SU-DHL-6 (cell line): Measurements from ENCODE around the gene NCAM2.

ENCODE experiments used
- H2AFZ ChIP-seq: fragments of 200-600 bp; sonication (generic); 2 replicates; pipeline ENCODE4 v1.6.1; 2014; ENCODE audit warnings: low read depth, mild to moderate bottlenecking, moderate library complexity, mixed read lengths, antibody characterized with exemption, low read length; ENCODE audit not compliant: severe bottlenecking
- H3F3A ChIP-seq: fragments of 200-600 bp; shearing (Covaris generic); 2 replicates; pipeline ENCODE4 v1.6.0; 2016; ENCODE audit warnings: antibody characterized with exemption, mild to moderate bottlenecking; ENCODE audit not compliant: insufficient read depth
- H3K27ac ChIP-seq: fragments of 200-600 bp; sonication (generic); 2 replicates; pipeline ENCODE4 v1.5.1; 2016; ENCODE audit warnings: low read depth, mild to moderate bottlenecking, low read length, moderate library complexity, mixed read lengths
- H3K27me3 ChIP-seq: fragments of 200-600 bp; sonication (generic), shearing (Covaris generic); 2 replicates; pipeline ENCODE4 v1.6.0; 2014; ENCODE audit warnings: mild to moderate bottlenecking, low read length
- H3K36me3 ChIP-seq: fragments of 200-600 bp; sonication (generic); 2 replicates; pipeline ENCODE4 v1.6.1; 2014; ENCODE audit warnings: mild to moderate bottlenecking, low read length, mixed read lengths
- H3K4me2 ChIP-seq: fragments of 300-600, 200-600 bp; shearing (Covaris generic), sonication (generic); 2 replicates; pipeline ENCODE4 v1.6.0; 2014; ENCODE audit warnings: low read length, low read depth, mild to moderate bottlenecking; ENCODE audit not compliant: poor library complexity, severe bottlenecking
- H3K4me3 ChIP-seq: fragments of 200-600 bp; sonication (generic); 2 replicates; pipeline ENCODE4 v1.5.1; 2014; ENCODE audit warnings: antibody characterized with exemption, low read length, mild to moderate bottlenecking, mixed read lengths; ENCODE audit not compliant: insufficient read depth, poor library complexity, severe bottlenecking
- H3K79me2 ChIP-seq: fragments of 200-600 bp; sonication (generic); 2 replicates; pipeline ENCODE4 v1.6.1; 2014; ENCODE audit warnings: mild to moderate bottlenecking, low read length, moderate library complexity; ENCODE audit not compliant: insufficient read depth
- H3K9ac ChIP-seq: fragments of 200-600 bp; sonication (generic); 2 replicates; pipeline ENCODE4 v1.7.0; 2014; ENCODE audit warnings: mild to moderate bottlenecking, low read length
- H3K9me2 ChIP-seq: fragments of 200-600 bp; sonication (generic); replicated peaks from 2 replicates; pipeline ENCODE4 v1.6.1; 2014; ENCODE audit warnings: low read length; ENCODE audit not compliant: insufficient read depth
- H3K9me3 ChIP-seq: fragments of 200-600 bp; sonication (generic); 2 replicates; pipeline ENCODE4 v1.6.1; 2014; ENCODE audit warnings: low read length, mixed read lengths; ENCODE audit not compliant: insufficient read depth
- H4K20me1 ChIP-seq: fragments of 200-600 bp; sonication (generic); 2 replicates; pipeline ENCODE4 v1.6.1; 2014; ENCODE audit warnings: low read depth, mild to moderate bottlenecking, antibody characterized with exemption, low read length, moderate library complexity, mixed read lengths
- EZH2phosphoT487 ChIP-seq: fragments of 200-600 bp; sonication (generic), shearing (Covaris generic); conservative IDR thresholded peaks from 2 replicates; pipeline ENCODE4 v1.6.1; 2018; ENCODE audit warnings: mild to moderate bottlenecking, antibody characterized with exemption, low read length, moderate library complexity, mixed read lengths
- TF ChIP-seq, protein P1 (sequence below): fragments of 200-600 bp; sonication (generic); IDR thresholded peaks from one replicate; pipeline ENCODE4 v1.5.1; 2017; ENCODE audit warnings: antibody characterized with exemption, mild to moderate bottlenecking, low read length, moderate library complexity; ENCODE audit not compliant: insufficient read depth, poor library complexity, severe bottlenecking

NCAM2 gene

DNA sequence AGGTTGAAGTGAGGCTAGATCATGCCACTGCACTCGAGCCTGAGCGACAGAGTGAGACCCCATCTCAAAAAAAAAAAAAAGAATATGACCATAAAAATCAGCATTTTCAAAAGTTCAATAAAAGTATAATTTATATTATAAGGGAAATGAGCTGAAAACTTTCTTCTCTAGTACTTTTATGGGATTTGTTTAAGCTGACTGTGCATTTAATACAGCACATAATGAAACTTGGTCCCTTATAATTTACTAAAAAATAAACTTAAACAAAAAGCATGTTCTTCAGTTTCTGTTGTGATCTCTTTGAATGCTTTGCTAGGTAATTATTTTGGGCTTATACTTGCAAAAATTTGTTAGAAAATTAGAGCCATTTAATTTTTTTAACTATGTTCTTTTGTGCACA is 77.8 kb downstream of the NCAM2 start:
- H2AFZ ChIP-seq: no peak overlapping the region
- no peak overlapping the region for H3K4me3 ChIP-seq
- no peaks in the 10 kb centered on the region for H3K79me2 ChIP-seq
- no peaks in the 10 kb centered on the region for H3K9me3 ChIP-seq
- no peaks in the 10 kb centered on the region for H3F3A ChIP-seq
- H3K9ac ChIP-seq: no peak overlapping the region
- H3K36me3 ChIP-seq: no peaks in the 10 kb centered on the region
- no peak overlapping the region for H3K27ac ChIP-seq
- TF ChIP-seq EZH2phosphoT487: no peak
- TF ChIP-seq, protein P1, sequence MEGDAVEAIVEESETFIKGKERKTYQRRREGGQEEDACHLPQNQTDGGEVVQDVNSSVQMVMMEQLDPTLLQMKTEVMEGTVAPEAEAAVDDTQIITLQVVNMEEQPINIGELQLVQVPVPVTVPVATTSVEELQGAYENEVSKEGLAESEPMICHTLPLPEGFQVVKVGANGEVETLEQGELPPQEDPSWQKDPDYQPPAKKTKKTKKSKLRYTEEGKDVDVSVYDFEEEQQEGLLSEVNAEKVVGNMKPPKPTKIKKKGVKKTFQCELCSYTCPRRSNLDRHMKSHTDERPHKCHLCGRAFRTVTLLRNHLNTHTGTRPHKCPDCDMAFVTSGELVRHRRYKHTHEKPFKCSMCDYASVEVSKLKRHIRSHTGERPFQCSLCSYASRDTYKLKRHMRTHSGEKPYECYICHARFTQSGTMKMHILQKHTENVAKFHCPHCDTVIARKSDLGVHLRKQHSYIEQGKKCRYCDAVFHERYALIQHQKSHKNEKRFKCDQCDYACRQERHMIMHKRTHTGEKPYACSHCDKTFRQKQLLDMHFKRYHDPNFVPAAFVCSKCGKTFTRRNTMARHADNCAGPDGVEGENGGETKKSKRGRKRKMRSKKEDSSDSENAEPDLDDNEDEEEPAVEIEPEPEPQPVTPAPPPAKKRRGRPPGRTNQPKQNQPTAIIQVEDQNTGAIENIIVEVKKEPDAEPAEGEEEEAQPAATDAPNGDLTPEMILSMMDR: no peak
- H3K9me2 ChIP-seq: no peaks in the 10 kb centered on the region
- no peaks in the 10 kb centered on the region for H3K27me3 ChIP-seq
- H3K4me2 ChIP-seq: no peak overlapping the region
- no peaks in the 10 kb centered on the region for H4K20me1 ChIP-seq

DNA sequence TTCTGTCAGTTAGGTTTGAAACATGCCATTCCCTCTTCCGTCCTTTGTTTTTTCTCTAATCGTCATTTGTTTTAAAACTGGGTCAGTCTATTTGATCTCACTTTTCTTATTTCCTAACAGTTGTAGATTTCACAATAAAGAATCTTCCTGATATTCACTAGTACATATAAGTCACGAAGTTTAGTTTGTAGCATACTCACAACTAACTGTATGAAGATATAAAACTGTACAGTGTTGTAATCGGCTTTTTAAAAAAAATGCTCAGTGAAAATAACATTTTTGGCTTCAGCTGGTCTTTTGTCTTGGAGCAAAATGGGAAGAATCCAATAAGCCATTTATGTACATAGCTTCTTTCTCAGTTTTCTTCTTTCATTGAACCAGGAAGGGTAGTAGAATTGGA is 78.3 kb downstream of the NCAM2 start:
- Histone ChIP-seq H3K36me3 (no peaks in the 10 kb centered on the region), H3F3A (no peaks in the 10 kb centered on the region), H3K9me2 (no peaks in the 10 kb centered on the region), H3K4me2 (no peak overlapping the region), H4K20me1 (no peaks in the 10 kb centered on the region), H3K27me3 (no peaks in the 10 kb centered on the region), H3K79me2 (no peaks in the 10 kb centered on the region), H3K9me3 (no peaks in the 10 kb centered on the region), H3K27ac (no peak overlapping the region), H3K9ac (no peak overlapping the region), H3K4me3 (no peak overlapping the region), H2AFZ (no peak overlapping the region)
- TF ChIP-seq, protein P1: no peak
- no peak for TF ChIP-seq EZH2phosphoT487

DNA sequence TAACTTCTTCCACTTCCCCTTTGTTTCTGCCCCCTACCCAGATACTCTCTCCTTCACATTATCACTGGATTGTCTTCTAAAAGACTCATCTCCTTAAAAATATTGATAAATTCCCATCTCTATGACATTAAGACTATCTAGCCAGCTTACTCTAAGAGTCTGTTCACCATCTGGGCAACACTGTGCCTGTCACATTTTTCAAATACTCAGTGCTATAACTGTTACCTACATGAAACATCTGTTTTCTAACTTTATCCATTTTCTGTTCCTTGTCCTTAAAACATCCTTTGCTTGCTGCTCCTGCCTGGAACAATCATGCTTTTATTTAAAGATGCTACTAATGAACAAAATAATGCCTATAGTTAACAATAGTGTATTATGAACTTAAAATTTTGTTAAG is 81.4 kb downstream of the NCAM2 start:
- no peak overlapping the region for H3K4me3 ChIP-seq
- no peaks in the 10 kb centered on the region for H3K9me3 ChIP-seq
- H3F3A ChIP-seq: no peaks in the 10 kb centered on the region

More for the DNA sequence above, 81.4 kb downstream of the NCAM2 start:
- no peak for TF ChIP-seq EZH2phosphoT487
- TF ChIP-seq, protein P1: no peak
- Histone ChIP-seq H3K4me2 (no peak overlapping the region), H3K36me3 (no peaks in the 10 kb centered on the region), H3K27ac (no peak overlapping the region), H3K9ac (no peak overlapping the region), H3K79me2 (no peaks in the 10 kb centered on the region), H4K20me1 (no peaks in the 10 kb centered on the region), H3K27me3 (no peaks in the 10 kb centered on the region), H2AFZ (no peak overlapping the region), H3K9me2 (no peaks in the 10 kb centered on the region)
